ENCODE results near the gene FZD4. TPM values are rescaled to one million over a fixed set of nuclear protein-coding genes. Genes with fewer than 3 reads are reported as not detected.

FZD4 gene
- total RNA-seq, 1 experiment from 2014 or later = 4.5 TPM

GRCh38 chr11:86987679-86988078 lies 32.5 kb upstream of the FZD4 start:
- Histone ChIP-seq H3K18ac (ENCODE audit: insufficient read length, low read depth, low read length) (no peak overlapping the region), H3K27me3 (ENCODE audit: insufficient read depth, low read length) (no peaks in the 10 kb centered on the region), H3K4me1 (ENCODE audit: insufficient read depth, low read length) (no peaks in the 10 kb centered on the region), H3K9me3 (ENCODE audit: control insufficient read depth, low read depth, low read length) (no peaks in the 10 kb centered on the region), H3K9ac (ENCODE audit: extremely low read depth, insufficient read length, low read length) (no peak overlapping the region), H3T11ph (ENCODE audit: low read length) (no peak overlapping the region), H2BK20ac (ENCODE audit: low read depth, low read length, poor library complexity, severe bottlenecking) (no peak overlapping the region), H2BK120ac (ENCODE audit: low read depth, low read length, poor library complexity, severe bottlenecking) (no peak overlapping the region), H3K14ac (ENCODE audit: insufficient read depth, low read length) (no peak overlapping the region), H2AFZ (ENCODE audit: low read length) (no peak overlapping the region), H4K91ac (ENCODE audit: insufficient read length, low read depth, low read length) (no peak overlapping the region), H3K4ac (ENCODE audit: low read depth, low read length) (no peak overlapping the region), H3K4me2 (ENCODE audit: insufficient read depth, insufficient read length, low read length) (no peak overlapping the region), H3K79me2 (ENCODE audit: insufficient read depth, low read length) (no peaks in the 10 kb centered on the region), H2BK5ac (ENCODE audit: insufficient read length, low read length) (no peak overlapping the region), H3K56ac (ENCODE audit: insufficient read length, low read depth, low read length) (no peak overlapping the region), H2BK15ac (ENCODE audit: low read depth, low read length) (no peak overlapping the region), H3K79me1 (ENCODE audit: insufficient read depth, low read depth, low read length, poor library complexity, severe bottlenecking) (no peaks in the 10 kb centered on the region), H3K23me2 (ENCODE audit: insufficient read length, low read depth, low read length, poor library complexity, severe bottlenecking) (no peaks in the 10 kb centered on the region), H2BK12ac (ENCODE audit: insufficient read length, low read depth, low read length) (no peak overlapping the region), H4K5ac (ENCODE audit: insufficient read length, low read depth, low read length) (no peak overlapping the region), H4K8ac (replicated peaks; ENCODE audit: insufficient read length, low read depth, low read length) (no peak overlapping the region), H2AK5ac (ENCODE audit: insufficient read length, low read length) (no peak overlapping the region), H4K20me1 (ENCODE audit: control insufficient read depth, insufficient read depth, insufficient read length) (no peaks in the 10 kb centered on the region), H3K23ac (ENCODE audit: insufficient read length, low read depth, low read length) (no peak overlapping the region), H3K27ac (ENCODE audit: insufficient read length, low read depth, low read length) (no peak overlapping the region)
- H3K4me1 Mint-ChIP-seq = peaks cover 20 to 21% of the 10 kb centered on the region in 2 experiments
- H3K9me3 Mint-ChIP-seq = no peaks in the 10 kb centered on the region
- no peak for TF ChIP-seq CTCF (conservative IDR thresholded peaks at IDR 0.05)
- no peaks in the 10 kb centered on the region for H3K36me3 Mint-ChIP-seq (ENCODE audit: insufficient read depth in 1 of 3, low read depth in 3 of 3)
- peaks cover 2% of the 10 kb centered on the region; the same call in 1 of the 2 replicates for H3K27me3 Mint-ChIP-seq (ENCODE audit: low read depth)
- DNase-seq = no peak
- H3K4me3 Mint-ChIP-seq = no peak overlapping the region
- no peak overlapping the region for H3K27ac Mint-ChIP-seq
- no CpG with 5 or more reads among the region's 1 CpG for WGBS (ENCODE audit: extremely low coverage, insufficient read length, low lambda C conversion rate)
